IPS-20b (cell line): ENCODE measurements around the gene PLGRKT.
"Not testable (repeated sequence)": the region's sequence is repeated elsewhere in the genome, so short reads cannot be mapped to it uniquely, and the experiment has no call there.

Experiments used
- H3K27ac ChIP-seq: one replicate; pipeline ENCODE4 v1.5.1; 2013; ENCODE audit warnings: low read length
- H3K27me3 ChIP-seq: 2 replicates; pipeline ENCODE4 v1.6.1; 2013; ENCODE audit warnings: mild to moderate bottlenecking, low read length, inconsistent platforms; ENCODE audit not compliant: insufficient read depth
- H3K36me3 ChIP-seq: 2 replicates; pipeline ENCODE4 v1.6.1; 2013; ENCODE audit warnings: low read depth, mild to moderate bottlenecking, inconsistent platforms, low read length, moderate library complexity; ENCODE audit not compliant: insufficient read depth
- H3K4me1 ChIP-seq: 2 replicates; pipeline ENCODE4 v1.6.1; 2013; ENCODE audit warnings: mild to moderate bottlenecking, control low read depth, inconsistent platforms, low read length, moderate library complexity; ENCODE audit not compliant: insufficient read depth
- H3K4me3 ChIP-seq: 2 replicates; pipeline ENCODE4 v1.5.1; 2013; ENCODE audit warnings: mild to moderate bottlenecking, low read length, inconsistent platforms
- H3K9ac ChIP-seq: 2 replicates; pipeline ENCODE4 v1.6.1; 2013; ENCODE audit warnings: low read depth, mild to moderate bottlenecking, inconsistent platforms, low read length, moderate library complexity
- H3K9me3 ChIP-seq: 2 replicates; pipeline ENCODE4 v1.6.1; 2013; ENCODE audit warnings: mild to moderate bottlenecking, low read depth, low read length, inconsistent platforms; ENCODE audit not compliant: insufficient read depth

PLGRKT gene

DNA sequence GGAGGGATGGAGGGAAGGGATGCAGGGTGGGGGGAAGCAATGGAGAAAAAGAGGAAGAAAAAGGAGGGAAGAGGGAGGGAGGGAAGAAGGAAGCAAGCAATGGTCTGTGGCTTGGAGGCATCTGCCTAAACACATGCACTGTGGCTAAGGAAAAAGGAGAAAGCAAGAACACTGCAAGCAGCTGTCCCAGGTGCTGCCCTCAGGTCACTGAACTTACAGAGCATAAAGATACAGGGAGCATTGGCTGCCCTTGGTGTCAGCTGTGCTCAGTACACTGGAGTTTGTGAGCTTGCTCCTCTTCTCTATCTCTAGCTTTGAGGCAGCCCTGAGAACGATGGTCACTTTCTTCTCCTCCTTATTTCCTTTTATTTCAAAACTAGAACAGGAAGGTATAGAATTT is 116.1 kb downstream of the PLGRKT start:
- H3K9ac ChIP-seq, H3K9me3 ChIP-seq, H3K27ac ChIP-seq, H3K27me3 ChIP-seq, H3K4me1 ChIP-seq, H3K36me3 ChIP-seq, H3K4me3 ChIP-seq: not testable (repeated sequence)

DNA sequence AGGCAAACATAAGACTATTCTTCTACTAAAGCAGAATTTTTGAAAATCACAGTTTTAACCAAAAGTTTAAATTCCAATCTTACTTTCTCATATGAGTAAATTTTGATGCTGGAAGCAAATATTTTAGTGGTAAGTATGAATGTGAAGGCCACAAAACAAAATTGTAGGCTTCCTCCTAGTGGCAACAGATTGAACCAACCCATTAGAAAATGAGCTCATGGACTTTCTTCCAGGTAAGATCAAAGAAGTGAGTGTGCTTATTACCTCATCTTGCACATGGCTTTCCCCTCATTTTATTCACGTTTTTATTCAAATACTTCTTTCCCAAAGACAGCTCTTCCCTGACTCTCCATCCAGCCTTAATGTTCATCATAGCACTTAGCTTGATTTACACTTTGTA is 116.7 kb downstream of the PLGRKT start:
- H3K4me1 ChIP-seq = no peaks in the 10 kb centered on the region
- H3K9ac ChIP-seq = no peak overlapping the region
- H3K36me3 ChIP-seq = no peaks in the 10 kb centered on the region
- H3K27ac ChIP-seq = no peak overlapping the region
- H3K9me3 ChIP-seq = no peaks in the 10 kb centered on the region; the same call in 1 of the 2 replicates
- H3K4me3 ChIP-seq = no peak overlapping the region
- H3K27me3 ChIP-seq = no peaks in the 10 kb centered on the region

DNA sequence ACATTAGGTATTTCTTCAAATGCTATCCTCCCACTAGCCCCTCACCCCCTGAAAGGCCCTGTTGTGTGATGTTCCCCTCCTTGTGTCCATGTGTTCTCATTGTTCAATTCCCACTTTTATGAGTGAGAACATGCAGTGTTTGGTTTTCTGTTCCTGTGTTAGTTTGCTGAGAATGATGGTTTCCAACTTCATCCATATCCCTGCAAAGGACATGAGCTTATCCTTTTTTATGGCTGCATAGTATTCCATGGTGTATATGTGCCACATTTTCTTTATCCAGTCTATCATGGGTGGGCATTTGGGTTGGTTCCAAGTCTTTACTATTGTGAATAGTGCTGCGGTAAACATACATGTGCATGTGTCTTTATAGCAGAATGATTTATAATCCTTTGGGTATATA is 121.3 kb downstream of the PLGRKT start:
- H3K4me3 ChIP-seq, H3K4me1 ChIP-seq, H3K36me3 ChIP-seq, H3K27me3 ChIP-seq, H3K9me3 ChIP-seq, H3K27ac ChIP-seq, H3K9ac ChIP-seq: not testable (repeated sequence)

DNA sequence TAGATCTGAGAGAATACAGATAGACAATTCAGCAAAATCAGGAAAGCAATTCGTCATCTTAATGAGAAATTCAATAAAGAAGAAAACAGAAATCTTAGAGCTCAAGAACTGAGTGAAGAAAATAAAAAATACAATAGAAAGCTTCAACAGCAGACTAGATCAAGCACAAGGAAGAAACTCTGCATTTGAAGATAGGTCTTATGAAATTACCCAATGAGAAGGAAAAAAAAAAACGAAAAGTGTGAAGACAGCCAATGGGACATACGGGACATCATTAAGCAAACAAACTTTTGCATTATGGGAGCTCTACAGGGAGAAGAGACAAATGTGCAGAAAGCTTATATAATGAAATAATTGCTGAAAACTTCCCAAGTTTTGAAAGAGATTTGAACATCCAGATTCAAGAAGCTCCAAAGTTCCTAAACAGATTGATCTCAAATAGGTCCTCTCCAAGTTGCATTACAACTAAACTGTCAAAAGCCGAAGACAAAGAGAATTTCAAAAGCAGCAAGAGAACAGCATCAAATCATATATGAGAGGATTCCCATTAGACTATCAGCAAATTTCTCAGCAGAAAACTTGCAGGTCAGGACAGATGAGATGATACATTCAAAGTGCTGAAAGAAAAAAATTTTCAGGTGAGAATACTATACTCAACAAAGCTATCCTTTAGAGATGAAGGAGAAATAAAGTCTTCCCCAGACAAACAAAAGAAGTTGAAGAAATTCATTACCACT is 122.4 kb downstream of the PLGRKT start:
- Histone ChIP-seq H3K36me3 (no peaks in the 10 kb centered on the region), H3K9ac (no peak overlapping the region), H3K27ac (no peak overlapping the region), H3K4me1 (no peaks in the 10 kb centered on the region), H3K27me3 (no peaks in the 10 kb centered on the region), H3K4me3 (no peak overlapping the region), H3K9me3 (no peaks in the 10 kb centered on the region; the same call in 1 of the 2 replicates)

DNA sequence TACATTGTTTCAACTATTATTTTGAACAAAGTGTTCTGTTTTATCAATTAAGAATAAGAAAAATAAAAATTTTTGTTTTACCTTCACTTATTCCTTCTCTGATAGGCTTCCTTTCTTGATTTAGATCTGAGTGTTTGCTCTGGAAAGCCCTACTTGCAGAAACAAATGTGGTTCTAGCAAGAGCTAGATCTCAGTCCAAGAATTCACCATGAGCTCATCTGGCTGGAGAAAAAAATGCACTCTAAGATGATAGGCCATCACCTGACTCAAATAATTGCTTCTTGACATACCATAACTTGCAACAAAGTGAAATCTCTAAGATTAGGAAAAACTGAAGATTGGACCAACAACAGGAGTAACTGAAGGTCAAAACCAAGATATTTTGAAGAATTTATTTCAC is 126.9 kb downstream of the PLGRKT start:
- Histone ChIP-seq H3K9ac (no peak overlapping the region), H3K27ac (no peak overlapping the region), H3K9me3 (no peaks in the 10 kb centered on the region), H3K4me1 (no peaks in the 10 kb centered on the region), H3K27me3 (no peaks in the 10 kb centered on the region), H3K36me3 (no peaks in the 10 kb centered on the region), H3K4me3 (no peak overlapping the region)
